OCI-LY1 (cell line): Measurements from ENCODE around the gene MCAM.

Experiments
- CTCF ChIP-seq: fragments of 200-600 bp; sonication (generic), shearing (Covaris generic); IDR thresholded peaks from 2 replicates; pipeline ENCODE4 v1.5.1; 2017; ENCODE audit warnings: mild to moderate bottlenecking, antibody characterized with exemption, low read length, moderate library complexity, mixed read lengths
- EZH2 ChIP-seq: fragments of 200-600 bp; sonication (generic), shearing (Covaris generic); IDR thresholded peaks from 2 replicates; pipeline ENCODE4 v1.8.0; 2017; ENCODE audit warnings: borderline replicate concordance, mixed run types, mild to moderate bottlenecking, antibody characterized with exemption, low read length, moderate library complexity, mixed read lengths

GRCh38 chr11:119330237-119330636, 13.3 kb upstream of the MCAM start:
- TF ChIP-seq CTCF (no peak), EZH2 (no peak)
